ENCODE data around the gene UCK1.

Gene UCK1

DNA sequence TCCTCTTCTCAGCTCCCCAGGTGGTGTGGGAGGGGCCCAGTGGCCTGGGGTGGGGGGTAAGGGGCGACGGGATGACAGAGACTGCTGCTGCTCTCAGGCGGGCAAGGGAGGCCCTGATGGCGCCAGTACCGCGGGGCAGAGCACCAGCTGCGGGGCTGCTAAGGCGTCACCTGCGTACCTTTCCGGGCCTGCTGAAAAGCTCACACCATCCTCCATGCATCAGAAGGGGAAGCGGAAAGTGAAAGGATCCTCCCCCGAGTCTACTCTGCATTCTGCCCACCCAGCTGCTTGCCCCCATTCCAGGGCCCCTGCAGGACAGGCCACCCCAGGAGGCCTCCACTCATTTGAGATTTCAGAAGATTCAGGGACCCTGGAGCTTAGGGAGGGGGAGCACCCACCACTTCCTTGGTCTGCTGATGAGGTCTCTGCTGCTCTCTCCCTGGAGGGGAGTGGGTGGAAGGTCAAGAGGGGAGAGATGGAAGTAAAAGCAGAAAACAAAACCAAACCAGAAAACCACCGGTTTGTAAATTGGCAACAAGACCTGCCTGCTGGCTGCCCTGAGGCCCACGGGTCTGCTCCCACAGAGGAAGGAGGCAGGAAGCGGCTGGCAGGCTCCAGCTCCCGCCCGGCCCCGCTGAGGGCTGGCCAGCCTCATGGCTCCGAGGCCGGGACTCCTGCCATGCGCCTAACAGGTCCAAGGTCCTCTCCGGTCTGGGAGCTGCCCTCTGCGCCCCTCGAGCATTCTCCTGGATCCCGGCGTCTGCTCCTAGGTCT is 47.9 kb upstream of the UCK1 start:
- Histone ChIP-seq H2AFZ (ENCODE audit: low read length) (no peak overlapping the region), H3K79me2 (ENCODE audit: insufficient read depth, low read length) (no peaks in the 10 kb centered on the region), H3K4me1 (ENCODE audit: insufficient read depth, low read length, poor library complexity, severe bottlenecking) (peaks cover 14% of the 10 kb centered on the region), H3F3A (ENCODE audit: low read depth) (no peaks in the 10 kb centered on the region), H3K4me3 (ENCODE audit: low read length, poor library complexity, severe bottlenecking) (no peak overlapping the region), H4K20me1 (ENCODE audit: insufficient read depth, low read length, poor library complexity, severe bottlenecking) (no peaks in the 10 kb centered on the region), H3K9me3 (ENCODE audit: insufficient read depth, low read depth, low read length) (no peaks in the 10 kb centered on the region), H3K9me2 (replicated peaks; ENCODE audit: low read depth, low read length) (no peaks in the 10 kb centered on the region), H3K9ac (ENCODE audit: low read depth, low read length, poor library complexity, severe bottlenecking) (no peak overlapping the region), H3K27me3 (ENCODE audit: insufficient read depth, low read length, poor library complexity, severe bottlenecking) (no peaks in the 10 kb centered on the region), H3K4me2 (ENCODE audit: low read depth, low read length, poor library complexity, severe bottlenecking) (no peak overlapping the region), H3K36me3 (ENCODE audit: insufficient read depth, low read length) (peaks cover 32% of the 10 kb centered on the region; the same call in 1 of the 2 replicates)
- TF ChIP-seq, protein P1, sequence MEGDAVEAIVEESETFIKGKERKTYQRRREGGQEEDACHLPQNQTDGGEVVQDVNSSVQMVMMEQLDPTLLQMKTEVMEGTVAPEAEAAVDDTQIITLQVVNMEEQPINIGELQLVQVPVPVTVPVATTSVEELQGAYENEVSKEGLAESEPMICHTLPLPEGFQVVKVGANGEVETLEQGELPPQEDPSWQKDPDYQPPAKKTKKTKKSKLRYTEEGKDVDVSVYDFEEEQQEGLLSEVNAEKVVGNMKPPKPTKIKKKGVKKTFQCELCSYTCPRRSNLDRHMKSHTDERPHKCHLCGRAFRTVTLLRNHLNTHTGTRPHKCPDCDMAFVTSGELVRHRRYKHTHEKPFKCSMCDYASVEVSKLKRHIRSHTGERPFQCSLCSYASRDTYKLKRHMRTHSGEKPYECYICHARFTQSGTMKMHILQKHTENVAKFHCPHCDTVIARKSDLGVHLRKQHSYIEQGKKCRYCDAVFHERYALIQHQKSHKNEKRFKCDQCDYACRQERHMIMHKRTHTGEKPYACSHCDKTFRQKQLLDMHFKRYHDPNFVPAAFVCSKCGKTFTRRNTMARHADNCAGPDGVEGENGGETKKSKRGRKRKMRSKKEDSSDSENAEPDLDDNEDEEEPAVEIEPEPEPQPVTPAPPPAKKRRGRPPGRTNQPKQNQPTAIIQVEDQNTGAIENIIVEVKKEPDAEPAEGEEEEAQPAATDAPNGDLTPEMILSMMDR (conservative IDR thresholded peaks at IDR 0.05; ENCODE audit: low read length): no peak
- TF ChIP-seq EZH2phosphoT487 (IDR thresholded peaks at IDR 0.05; ENCODE audit: borderline replicate concordance): no peak

DNA sequence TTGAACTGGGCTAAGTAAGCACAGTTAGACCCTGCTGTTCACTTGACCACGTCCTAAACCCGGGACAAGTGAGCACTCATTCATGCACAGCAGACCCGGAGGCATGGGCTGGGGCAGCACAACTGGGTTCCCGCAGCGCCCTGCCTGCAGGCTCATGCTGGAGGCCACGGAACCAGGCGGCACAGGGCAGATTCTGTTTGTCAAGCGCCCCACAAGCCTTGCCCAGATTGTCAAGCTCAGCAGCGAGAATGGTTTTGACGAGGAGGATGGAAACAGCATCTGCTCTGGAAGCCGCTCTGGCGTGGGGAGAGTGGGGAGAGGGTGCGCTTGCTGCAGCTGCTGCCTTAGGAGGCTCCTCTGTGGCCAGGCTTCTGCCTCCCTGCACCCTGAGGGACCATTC is 47.0 kb upstream of the UCK1 start:
- no peaks in the 10 kb centered on the region for H3K9me2 ChIP-seq (replicated peaks; ENCODE audit: low read depth, low read length)
- H3K4me3 ChIP-seq (ENCODE audit: low read length, poor library complexity, severe bottlenecking): no peak overlapping the region
- peaks cover 5% of the 10 kb centered on the region for H3K4me1 ChIP-seq (ENCODE audit: insufficient read depth, low read length, poor library complexity, severe bottlenecking)
- H3K9me3 ChIP-seq (ENCODE audit: insufficient read depth, low read depth, low read length): no peaks in the 10 kb centered on the region
- H3K36me3 ChIP-seq (ENCODE audit: insufficient read depth, low read length): peaks cover 31% of the 10 kb centered on the region; the same call in 1 of the 2 replicates
- no peaks in the 10 kb centered on the region for H3K79me2 ChIP-seq (ENCODE audit: insufficient read depth, low read length)
- no peak for TF ChIP-seq EZH2phosphoT487 (IDR thresholded peaks at IDR 0.05; ENCODE audit: borderline replicate concordance)
- TF ChIP-seq, protein P1 (conservative IDR thresholded peaks at IDR 0.05; ENCODE audit: low read length): no peak
- H2AFZ ChIP-seq (ENCODE audit: low read length): no peak overlapping the region
- no peaks in the 10 kb centered on the region for H3F3A ChIP-seq (ENCODE audit: low read depth)
- H3K27me3 ChIP-seq (ENCODE audit: insufficient read depth, low read length, poor library complexity, severe bottlenecking): no peaks in the 10 kb centered on the region
- no peak overlapping the region for H3K9ac ChIP-seq (ENCODE audit: low read depth, low read length, poor library complexity, severe bottlenecking)
- H3K4me2 ChIP-seq (ENCODE audit: low read depth, low read length, poor library complexity, severe bottlenecking): no peak overlapping the region
- no peaks in the 10 kb centered on the region for H4K20me1 ChIP-seq (ENCODE audit: insufficient read depth, low read length, poor library complexity, severe bottlenecking)

DNA sequence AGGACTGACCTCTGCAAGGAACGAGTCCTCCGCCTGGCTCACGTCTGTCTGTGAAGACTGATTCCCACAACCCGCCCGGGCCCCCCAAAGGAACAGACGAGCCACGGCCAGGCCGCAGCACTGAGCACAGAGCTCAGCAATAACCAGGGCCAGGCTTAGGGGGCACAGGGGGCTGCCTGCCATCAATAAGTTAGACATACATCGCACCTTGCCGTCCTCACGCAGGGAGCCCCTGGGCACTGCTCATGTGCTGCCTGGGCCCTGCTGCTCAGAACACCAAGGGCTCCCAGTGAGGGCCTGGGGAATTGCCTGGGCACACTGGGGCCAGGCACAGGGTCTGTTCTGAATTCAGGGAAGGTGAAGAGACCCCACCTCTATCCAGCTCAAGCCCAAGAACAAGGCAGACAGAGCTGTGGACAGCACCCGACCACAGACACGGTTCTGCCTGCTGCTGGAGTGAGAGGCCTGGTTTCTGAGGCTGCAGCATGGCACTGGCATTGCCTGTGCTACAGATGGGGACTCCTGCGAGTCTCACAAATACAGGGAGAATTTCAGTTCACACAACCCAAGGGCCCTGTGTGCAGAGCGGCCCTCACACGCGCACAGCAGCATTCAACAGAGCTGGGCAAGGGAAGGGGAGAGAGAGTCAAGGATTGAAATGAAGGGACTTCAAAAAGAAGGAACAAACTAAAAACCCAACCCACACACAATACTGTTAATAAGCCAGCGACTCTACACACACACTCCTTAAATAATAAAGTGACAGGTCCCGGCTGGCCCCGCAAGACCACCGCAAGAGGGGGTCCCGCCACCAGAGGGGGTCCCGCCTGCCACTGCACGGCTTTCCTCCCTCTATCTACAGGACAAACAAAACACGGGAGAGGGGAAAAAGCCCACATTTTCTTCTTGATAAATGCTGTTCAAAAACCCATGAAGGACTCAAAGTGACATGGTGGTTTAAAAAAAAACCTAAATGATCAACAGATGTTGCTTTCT is 46.2 kb upstream of the UCK1 start:
- Histone ChIP-seq H3K9me3 (ENCODE audit: insufficient read depth, low read depth, low read length) (no peaks in the 10 kb centered on the region), H3F3A (ENCODE audit: low read depth) (no peaks in the 10 kb centered on the region), H3K36me3 (ENCODE audit: insufficient read depth, low read length) (peaks cover 24% of the 10 kb centered on the region; the same call in 1 of the 2 replicates), H3K9ac (ENCODE audit: low read depth, low read length, poor library complexity, severe bottlenecking) (no peak overlapping the region), H3K4me1 (ENCODE audit: insufficient read depth, low read length, poor library complexity, severe bottlenecking) (peaks cover 4% of the 10 kb centered on the region), H3K4me3 (ENCODE audit: low read length, poor library complexity, severe bottlenecking) (no peak overlapping the region), H4K20me1 (ENCODE audit: insufficient read depth, low read length, poor library complexity, severe bottlenecking) (no peaks in the 10 kb centered on the region), H3K9me2 (replicated peaks; ENCODE audit: low read depth, low read length) (no peaks in the 10 kb centered on the region), H3K4me2 (ENCODE audit: low read depth, low read length, poor library complexity, severe bottlenecking) (no peak overlapping the region), H3K27me3 (ENCODE audit: insufficient read depth, low read length, poor library complexity, severe bottlenecking) (no peaks in the 10 kb centered on the region), H2AFZ (ENCODE audit: low read length) (no peak overlapping the region), H3K79me2 (ENCODE audit: insufficient read depth, low read length) (no peaks in the 10 kb centered on the region)
- TF ChIP-seq, protein P1 (conservative IDR thresholded peaks at IDR 0.05; ENCODE audit: low read length): no peak
